ENCODE results near the gene CCT6A.

DNA sequence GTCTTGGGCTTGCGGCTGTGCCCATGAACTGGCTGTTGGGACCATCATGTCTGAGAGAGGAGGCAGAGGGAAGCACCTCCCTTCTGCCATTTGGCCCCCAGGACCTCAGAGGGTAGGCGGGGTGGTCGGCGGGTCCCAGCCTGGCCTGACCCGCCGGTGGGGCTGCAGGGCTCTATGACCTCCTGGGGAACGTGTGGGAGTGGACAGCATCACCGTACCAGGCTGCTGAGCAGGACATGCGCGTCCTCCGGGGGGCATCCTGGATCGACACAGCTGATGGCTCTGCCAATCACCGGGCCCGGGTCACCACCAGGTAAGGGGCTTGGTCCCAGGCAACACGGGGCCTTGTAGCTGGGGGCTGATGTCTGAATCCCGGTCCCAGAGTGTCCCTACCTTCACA lies 26.6 kb downstream of the CCT6A start:
- no peak for TF ChIP-seq GATA3 (IDR thresholded peaks at IDR 0.05; ENCODE audit: low read depth, low read length)
- TF ChIP-seq GATA2 (IDR thresholded peaks at IDR 0.05; ENCODE audit: low read depth, low read length) = no peak

Data from SH-SY5Y (cell line).